CD4-positive, alpha-beta T cell treated with Interleukin-4 for 4 hours (primary cell): Measurements from ENCODE around the gene OBP2A.

Source experiments
- DNase-seq: peaks from one replicate; pipeline ENCODE4 v3.0.0-alpha.2; 2020

The OBP2A gene

GRCh38 chr9:135555203-135555602 lies 9.3 kb downstream of the OBP2A start:
- DNase-seq = no peak

- DNase-seq = no peak
These were observed 10.0 kb downstream of the OBP2A start for GRCh38 chr9:135555910-135556309.

GRCh38 chr9:135559606-135560005 lies 13.7 kb downstream of the OBP2A start:
- no peak for DNase-seq

- no peak for DNase-seq
These were observed 15.7 kb downstream of the OBP2A start, which contains the start of gene PAEP for GRCh38 chr9:135561391-135562234. Gene PAEP (plus strand): TSS chr9:135561756.

- DNase-seq = no peak
These were observed 16.4 kb downstream of the OBP2A start for GRCh38 chr9:135562235-135562745.

GRCh38 chr9:135563039-135563476 lies 17.1 kb downstream of the OBP2A start:
- no peak for DNase-seq

GRCh38 chr9:135563858-135564257 lies 17.9 kb downstream of the OBP2A start:
- DNase-seq = no peak

GRCh38 chr9:135565141-135565628 lies 19.3 kb downstream of the OBP2A start:
- no peak for DNase-seq

GRCh38 chr9:135565636-135566035 lies 19.7 kb downstream of the OBP2A start:
- no peak for DNase-seq

GRCh38 chr9:135566552-135566951 lies 20.6 kb downstream of the OBP2A start:
- DNase-seq = no peak

- no peak for DNase-seq
These were observed 21.4 kb downstream of the OBP2A start for GRCh38 chr9:135567311-135567710.

- no peak for DNase-seq
These were observed 22.1 kb downstream of the OBP2A start for GRCh38 chr9:135568026-135568425.

GRCh38 chr9:135570456-135570855 lies 24.5 kb downstream of the OBP2A start:
- no peak for DNase-seq

- DNase-seq = no peak
These were observed 26.3 kb downstream of the OBP2A start for GRCh38 chr9:135572233-135572632.

- DNase-seq = no peak
These were observed 27.2 kb downstream of the OBP2A start for GRCh38 chr9:135573124-135573523.

- DNase-seq = no peak
These were observed 28.4 kb downstream of the OBP2A start for GRCh38 chr9:135574331-135574730.

- no peak for DNase-seq
These were observed 29.0 kb downstream of the OBP2A start for GRCh38 chr9:135574943-135575342.

GRCh38 chr9:135575995-135576631 lies 30.2 kb downstream of the OBP2A start:
- no peak for DNase-seq

GRCh38 chr9:135577256-135577655 lies 31.3 kb downstream of the OBP2A start:
- DNase-seq = no peak

GRCh38 chr9:135579356-135579755 lies 33.4 kb downstream of the OBP2A start:
- no peak for DNase-seq

- no peak for DNase-seq
These were observed 34.1 kb downstream of the OBP2A start for GRCh38 chr9:135579889-135580660.

GRCh38 chr9:135580664-135581380 lies 34.9 kb downstream of the OBP2A start:
- DNase-seq = no peak
